GM12891 (cell line): Measurements from ENCODE around the gene RNASE4.

ENCODE experiments used
- POLR2A ChIP-seq: IDR thresholded peaks from 2 replicates; pipeline ENCODE4 v1.6.1; 2011; ENCODE audit warnings: low read depth, low read length, control low read depth
- TAF1 ChIP-seq: IDR thresholded peaks from 2 replicates; pipeline ENCODE4 v1.6.1; 2011; ENCODE audit warnings: low read depth, low read length, control low read depth

DNA sequence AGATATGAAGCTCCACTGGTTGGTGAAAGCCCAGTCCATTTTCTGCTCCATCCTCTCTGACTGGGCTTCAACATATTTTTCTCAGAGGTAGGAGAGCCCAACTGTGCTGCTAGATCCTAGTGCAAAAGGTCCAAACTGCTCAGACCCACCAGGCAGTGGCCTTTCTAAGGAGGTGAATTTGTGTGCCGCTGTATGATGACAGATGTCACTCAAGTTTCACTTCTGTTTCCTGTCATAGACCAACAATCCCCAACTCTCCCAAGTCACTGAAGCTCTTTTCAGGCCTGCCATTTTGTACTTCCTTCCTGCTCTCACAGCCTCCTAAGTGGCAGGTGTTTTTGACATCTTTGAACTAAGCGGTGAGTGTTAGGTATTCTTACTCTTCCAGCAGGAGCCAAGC is 16.4 kb upstream of the RNASE4 start:
- TF ChIP-seq POLR2A, result peak; percentile 14; the same call in 1 of the 2 replicates
- TF ChIP-seq TAF1, result no peak
